Measurements from ENCODE around the gene SLC35B1.
A peak's percentile ranks its signal among the peaks of the same experiment; 100 is the strongest.

The SLC35B1 gene

DNA sequence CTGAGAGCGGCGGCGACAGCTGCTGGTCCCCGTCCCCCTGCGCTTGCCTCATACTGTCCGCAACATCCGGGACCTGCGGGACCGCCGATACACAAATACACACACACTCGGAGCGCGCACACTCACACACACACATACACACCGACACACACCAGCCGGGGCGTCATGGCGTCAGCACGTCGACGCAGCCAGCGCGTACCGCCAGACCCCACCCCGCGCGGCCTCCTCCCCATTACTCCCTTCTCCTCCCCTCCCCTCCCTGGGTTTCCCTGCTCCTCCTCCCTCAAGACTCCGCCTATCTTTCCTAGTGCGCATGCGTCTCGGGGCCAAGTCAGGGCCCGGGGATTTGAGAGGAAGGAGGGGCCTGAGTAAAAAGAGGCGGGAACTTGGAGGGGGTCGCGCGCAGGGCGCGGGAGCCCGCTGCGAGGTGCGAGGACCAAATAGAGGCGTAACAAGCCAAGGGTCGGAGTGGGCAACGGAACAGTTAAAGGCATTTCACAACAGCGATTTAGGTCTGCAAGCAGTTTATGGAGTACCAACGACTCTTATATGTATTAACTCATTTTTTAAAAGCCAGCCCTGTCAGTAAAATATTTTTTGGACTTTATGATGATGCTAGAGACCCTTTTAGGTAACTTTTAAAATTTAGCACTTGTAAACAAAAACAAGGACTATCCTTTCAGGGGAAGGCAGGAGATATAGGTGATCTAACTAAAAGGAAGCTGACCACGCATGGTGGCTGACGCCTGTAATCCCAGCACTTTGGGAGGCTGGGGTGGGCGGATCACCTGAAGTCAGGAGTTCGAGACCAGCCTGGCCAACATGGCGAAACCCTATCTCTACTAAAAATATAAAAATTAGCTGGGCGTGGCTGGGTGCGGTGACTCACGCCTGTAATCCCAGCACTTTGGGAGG lies 29.6 kb downstream of the SLC35B1 start, which contains the start of gene SPOP:
Gene SPOP (minus strand): TSS at position 165 of the 915 bp plus-strand sequence. CDS start 55,287 bp downstream, outside the sequence.
- Histone ChIP-seq H3K36me3 (ENCODE audit: control insufficient read depth, low read length) (peaks cover 22% of the 10 kb centered on the region), H3K27ac (ENCODE audit: low read depth, low read length) (peak within 1 kb of the TSS; percentile 85), H3K79me2 (ENCODE audit: control insufficient read depth, low read length) (peaks cover 42% of the 10 kb centered on the region), H3F3A (ENCODE audit: control insufficient read depth, insufficient read depth) (peaks cover 7% of the 10 kb centered on the region), H3K9me2 (replicated peaks; ENCODE audit: control insufficient read depth, low read length) (no peaks in the 10 kb centered on the region), H3K4me3 (ENCODE audit: low read length) (peak within 1 kb of the TSS; percentile 75), H3K27me3 (ENCODE audit: control insufficient read depth, low read length) (peaks cover 17% of the 10 kb centered on the region), H3K4me2 (ENCODE audit: low read length) (peak within 1 kb of the TSS; percentile 76), H3K9me3 (ENCODE audit: control insufficient read depth, insufficient read depth, low read length) (no peaks in the 10 kb centered on the region), H3K4me1 (ENCODE audit: control insufficient read depth, low read length) (peaks cover 26% of the 10 kb centered on the region), H4K20me1 (ENCODE audit: control insufficient read depth, insufficient read depth, low read depth, low read length) (peaks cover 16% of the 10 kb centered on the region)
- TF ChIP-seq, protein P1, sequence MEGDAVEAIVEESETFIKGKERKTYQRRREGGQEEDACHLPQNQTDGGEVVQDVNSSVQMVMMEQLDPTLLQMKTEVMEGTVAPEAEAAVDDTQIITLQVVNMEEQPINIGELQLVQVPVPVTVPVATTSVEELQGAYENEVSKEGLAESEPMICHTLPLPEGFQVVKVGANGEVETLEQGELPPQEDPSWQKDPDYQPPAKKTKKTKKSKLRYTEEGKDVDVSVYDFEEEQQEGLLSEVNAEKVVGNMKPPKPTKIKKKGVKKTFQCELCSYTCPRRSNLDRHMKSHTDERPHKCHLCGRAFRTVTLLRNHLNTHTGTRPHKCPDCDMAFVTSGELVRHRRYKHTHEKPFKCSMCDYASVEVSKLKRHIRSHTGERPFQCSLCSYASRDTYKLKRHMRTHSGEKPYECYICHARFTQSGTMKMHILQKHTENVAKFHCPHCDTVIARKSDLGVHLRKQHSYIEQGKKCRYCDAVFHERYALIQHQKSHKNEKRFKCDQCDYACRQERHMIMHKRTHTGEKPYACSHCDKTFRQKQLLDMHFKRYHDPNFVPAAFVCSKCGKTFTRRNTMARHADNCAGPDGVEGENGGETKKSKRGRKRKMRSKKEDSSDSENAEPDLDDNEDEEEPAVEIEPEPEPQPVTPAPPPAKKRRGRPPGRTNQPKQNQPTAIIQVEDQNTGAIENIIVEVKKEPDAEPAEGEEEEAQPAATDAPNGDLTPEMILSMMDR (IDR thresholded peaks at IDR 0.05; ENCODE audit: low read depth, low read length, poor library complexity, severe bottlenecking), result no peak
- no peak for TF ChIP-seq EZH2phosphoT487 (IDR thresholded peaks at IDR 0.05; ENCODE audit: borderline replicate concordance, low read length)

DNA sequence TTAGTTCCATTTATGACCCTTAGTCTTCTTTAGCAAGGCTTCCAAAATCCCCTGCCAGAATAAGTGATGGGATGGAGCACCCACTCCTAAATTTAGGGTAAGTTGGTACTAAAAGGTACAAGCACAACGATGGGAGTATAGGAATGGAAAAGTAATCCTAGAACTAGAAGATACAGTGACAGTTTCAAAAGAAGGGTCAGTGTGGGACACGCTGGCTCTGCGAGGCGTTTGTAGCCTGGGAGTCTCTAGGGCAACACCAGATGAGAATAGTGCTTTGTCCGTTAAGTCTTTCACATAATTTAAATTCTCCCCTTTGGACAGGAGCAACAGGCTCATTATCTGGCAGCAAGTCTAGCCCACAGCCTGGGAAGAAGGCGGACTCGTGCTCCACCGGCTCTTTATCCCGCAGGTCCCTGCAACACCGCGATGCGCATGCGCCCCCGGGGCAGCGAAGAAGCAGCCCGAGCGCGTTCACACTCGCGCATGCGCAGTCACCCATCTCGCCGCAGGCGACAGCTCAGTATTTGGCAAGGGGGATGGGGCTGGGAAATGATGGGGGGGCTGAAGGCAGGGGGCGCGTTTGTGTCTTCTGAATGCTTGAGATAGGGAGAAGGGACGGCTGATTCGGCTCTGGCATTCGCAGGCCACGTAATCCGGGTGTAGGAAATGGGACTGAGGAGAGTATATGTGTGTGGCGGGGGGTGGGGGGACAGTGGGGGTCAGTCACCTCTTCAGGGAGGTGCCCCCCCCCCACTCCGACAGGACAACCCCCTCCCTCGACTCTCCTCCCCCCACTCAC lies 30.4 kb downstream of the SLC35B1 start:
- no peak for TF ChIP-seq EZH2phosphoT487 (IDR thresholded peaks at IDR 0.05; ENCODE audit: borderline replicate concordance, low read length)
- TF ChIP-seq, protein P1 (IDR thresholded peaks at IDR 0.05; ENCODE audit: low read depth, low read length, poor library complexity, severe bottlenecking), result peak; percentile 26

DNA sequence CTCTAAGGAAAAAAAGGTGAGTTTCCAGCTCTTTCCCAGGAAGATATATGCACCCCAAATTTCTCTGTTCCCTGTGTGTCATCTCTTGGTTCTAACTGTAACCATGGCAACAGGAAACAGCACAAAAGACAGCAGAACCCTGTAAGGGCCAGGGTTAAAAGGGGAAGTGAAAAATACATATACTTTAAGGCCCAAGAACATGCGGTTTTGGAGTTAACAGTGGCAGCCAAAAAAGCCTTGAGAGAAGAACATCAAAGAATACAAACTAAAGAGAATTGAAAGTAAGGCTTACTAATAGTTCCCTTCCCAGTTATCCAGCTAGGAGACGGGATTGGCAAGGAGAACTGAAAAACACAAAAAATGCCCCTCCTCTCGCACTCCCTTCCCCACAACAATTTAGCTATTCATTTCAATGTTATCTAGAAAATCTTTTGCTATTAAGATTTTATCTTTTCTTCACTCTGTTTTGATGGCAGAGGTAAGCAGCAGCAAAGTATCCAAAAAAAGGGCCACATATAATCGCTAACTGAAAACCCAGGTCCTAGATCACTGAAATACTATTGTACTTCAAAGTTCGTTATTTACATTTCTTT lies 31.4 kb downstream of the SLC35B1 start:
- Histone ChIP-seq H3K79me2 (ENCODE audit: control insufficient read depth, low read length) (peaks cover 58% of the 10 kb centered on the region), H3K36me3 (ENCODE audit: control insufficient read depth, low read length) (peaks cover 22% of the 10 kb centered on the region)
- no peak for TF ChIP-seq EZH2phosphoT487 (IDR thresholded peaks at IDR 0.05; ENCODE audit: borderline replicate concordance, low read length)
- TF ChIP-seq, protein P1 (IDR thresholded peaks at IDR 0.05; ENCODE audit: low read depth, low read length, poor library complexity, severe bottlenecking), result no peak

More for the DNA sequence above, 30.4 kb downstream of the SLC35B1 start:
- H3K27ac ChIP-seq (ENCODE audit: low read depth, low read length), result peak overlapping the region; percentile 85
- H3F3A ChIP-seq (ENCODE audit: control insufficient read depth, insufficient read depth), result peaks cover 7% of the 10 kb centered on the region
- peaks cover 22% of the 10 kb centered on the region for H3K36me3 ChIP-seq (ENCODE audit: control insufficient read depth, low read length)
- H3K4me1 ChIP-seq (ENCODE audit: control insufficient read depth, low read length), result peaks cover 26% of the 10 kb centered on the region
- H4K20me1 ChIP-seq (ENCODE audit: control insufficient read depth, insufficient read depth, low read depth, low read length), result peaks cover 19% of the 10 kb centered on the region
- no peaks in the 10 kb centered on the region for H3K9me3 ChIP-seq (ENCODE audit: control insufficient read depth, insufficient read depth, low read length)
- peaks cover 10% of the 10 kb centered on the region for H3K27me3 ChIP-seq (ENCODE audit: control insufficient read depth, low read length)
- H3K79me2 ChIP-seq (ENCODE audit: control insufficient read depth, low read length), result peaks cover 48% of the 10 kb centered on the region
- H3K4me2 ChIP-seq (ENCODE audit: low read length), result peak overlapping the region; percentile 76
- no peaks in the 10 kb centered on the region for H3K9me2 ChIP-seq (replicated peaks; ENCODE audit: control insufficient read depth, low read length)
- peak overlapping the region; percentile 75 for H3K4me3 ChIP-seq (ENCODE audit: low read length)

More for the DNA sequence above, 31.4 kb downstream of the SLC35B1 start:
- Histone ChIP-seq H3K9me2 (replicated peaks; ENCODE audit: control insufficient read depth, low read length) (no peaks in the 10 kb centered on the region), H3K4me3 (ENCODE audit: low read length) (peak overlapping the region; percentile 75), H3K9me3 (ENCODE audit: control insufficient read depth, insufficient read depth, low read length) (no peaks in the 10 kb centered on the region), H3F3A (ENCODE audit: control insufficient read depth, insufficient read depth) (peaks cover 7% of the 10 kb centered on the region), H4K20me1 (ENCODE audit: control insufficient read depth, insufficient read depth, low read depth, low read length) (peaks cover 21% of the 10 kb centered on the region), H3K4me2 (ENCODE audit: low read length) (peak overlapping the region; percentile 76), H3K27ac (ENCODE audit: low read depth, low read length) (peak overlapping the region; percentile 85), H3K4me1 (ENCODE audit: control insufficient read depth, low read length) (peaks cover 26% of the 10 kb centered on the region), H3K27me3 (ENCODE audit: control insufficient read depth, low read length) (0 out of 2 replicates have a peak, but pooled peaks cover under 1% of the 10 kb centered on the region)
